ENCODE measurements around the gene KCTD4.
"Not testable (repeated sequence)": the region's sequence is repeated elsewhere in the genome, so short reads cannot be mapped to it uniquely, and the experiment has no call there.

Gene KCTD4

DNA sequence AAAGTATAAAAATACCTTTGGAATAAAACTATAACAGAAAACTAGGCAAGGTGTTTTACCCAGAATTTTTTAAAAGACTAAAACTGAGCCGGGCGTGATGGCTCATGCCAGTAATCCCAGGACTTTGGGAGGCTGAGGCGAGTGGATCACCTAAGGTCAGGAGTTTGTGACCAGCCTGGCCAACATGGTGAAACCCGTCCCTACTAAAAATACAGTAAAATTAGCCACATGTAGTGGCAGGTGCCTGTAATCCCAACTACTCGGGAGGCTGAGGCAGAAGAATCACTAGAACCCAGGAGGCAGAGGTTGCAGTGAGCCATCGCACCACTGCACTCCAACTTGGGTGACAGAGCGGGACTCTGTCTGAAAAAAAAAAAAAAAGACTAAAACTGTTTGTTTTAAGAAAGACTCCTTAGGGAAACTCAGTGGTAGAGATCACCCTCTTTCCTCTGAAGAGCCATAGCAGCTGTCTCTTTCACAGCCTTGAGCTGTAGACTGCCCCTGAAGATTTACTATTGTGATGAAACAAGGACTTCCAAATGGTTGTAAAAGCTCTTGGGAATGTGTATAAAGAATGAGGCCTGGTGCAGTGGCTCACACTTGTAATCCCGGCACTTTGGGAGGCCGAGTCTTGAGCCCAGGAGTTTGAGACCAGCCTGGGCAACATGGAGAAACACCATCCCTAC lies 14.7 kb upstream of the KCTD4 start:
- no peak for DNase-seq (ENCODE audit: low read depth in 3 of 3)

DNA sequence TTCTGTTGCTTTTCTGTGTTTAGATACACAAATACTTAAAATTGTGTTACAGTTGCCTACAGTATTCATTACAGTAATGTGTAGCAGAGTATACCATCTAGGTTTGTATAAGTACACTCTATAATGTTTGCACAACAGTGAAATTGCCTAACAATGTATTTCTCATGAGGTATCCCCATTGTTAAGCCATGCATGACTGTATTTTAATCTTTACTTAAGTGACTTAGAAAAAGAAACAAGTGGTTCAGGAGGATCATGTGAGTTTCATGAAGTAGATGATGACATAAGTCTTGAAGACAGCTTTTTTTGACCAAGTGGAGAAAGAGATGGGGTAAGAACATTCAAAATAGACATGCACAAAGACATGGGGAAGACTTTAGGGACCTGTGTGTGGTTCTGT lies 8.4 kb upstream of the KCTD4 start:
- no peak for DNase-seq (ENCODE audit: low read depth in 3 of 3)

DNA sequence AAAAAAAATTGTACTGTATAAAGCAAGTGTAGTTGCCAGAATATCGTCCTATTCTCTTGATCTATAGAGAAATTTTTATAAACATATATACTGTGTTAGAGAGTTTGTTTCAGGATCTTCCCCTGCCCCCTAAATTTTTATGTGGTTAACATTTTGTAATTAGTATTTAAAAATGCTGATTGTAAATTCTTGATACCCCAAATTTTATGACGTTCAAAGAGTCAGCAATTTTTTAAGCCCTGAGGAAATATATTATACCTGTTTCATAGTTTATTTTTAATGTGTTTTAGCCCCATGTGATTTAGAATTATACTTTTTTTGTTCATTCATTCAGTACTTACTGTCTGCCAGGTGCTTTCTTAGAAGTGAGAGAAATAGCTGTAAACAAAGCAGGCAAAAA lies 7.3 kb upstream of the KCTD4 start:
- no peak for DNase-seq (ENCODE audit: low read depth in 3 of 3)

DNA sequence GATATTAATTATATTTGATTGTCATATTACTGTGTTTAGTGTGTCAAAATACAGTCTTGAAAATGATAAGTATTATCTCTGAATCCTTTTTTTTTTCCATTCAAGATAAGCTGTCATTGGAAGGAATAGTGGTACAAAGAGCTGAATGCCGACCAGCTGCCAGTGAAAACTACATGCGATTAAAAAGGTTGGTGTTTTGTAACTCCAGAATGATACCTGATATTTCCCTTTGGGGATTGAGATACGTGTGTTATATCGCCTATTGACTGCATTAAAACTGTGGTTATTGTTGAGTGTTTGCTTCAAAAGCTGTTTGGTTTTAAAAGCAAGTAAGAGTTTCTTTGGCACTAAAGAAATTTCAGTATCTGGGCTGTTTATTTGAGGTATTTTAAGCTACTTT lies 6.5 kb upstream of the KCTD4 start:
- no peak for DNase-seq (ENCODE audit: low read depth in 3 of 3)

DNA sequence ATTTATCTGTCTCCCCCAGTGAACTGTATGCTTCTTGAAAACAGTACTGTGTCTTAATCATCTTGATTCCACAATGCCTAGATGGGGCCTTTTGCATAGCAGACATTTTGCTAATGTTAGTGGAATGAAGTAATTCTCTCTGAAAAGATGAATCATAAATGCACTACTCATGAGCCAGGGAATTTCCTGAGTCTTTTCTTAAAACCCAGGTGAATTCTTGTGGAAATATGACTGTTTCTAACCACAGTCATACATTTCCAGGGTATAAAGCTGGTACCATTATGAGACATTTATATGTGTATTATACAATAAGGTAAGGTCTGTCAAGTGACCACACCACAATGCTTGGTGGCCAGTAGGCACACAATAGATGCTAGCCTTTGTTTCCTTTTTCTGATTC lies 5.5 kb upstream of the KCTD4 start:
- no peak for DNase-seq (ENCODE audit: low read depth in 3 of 3)

DNA sequence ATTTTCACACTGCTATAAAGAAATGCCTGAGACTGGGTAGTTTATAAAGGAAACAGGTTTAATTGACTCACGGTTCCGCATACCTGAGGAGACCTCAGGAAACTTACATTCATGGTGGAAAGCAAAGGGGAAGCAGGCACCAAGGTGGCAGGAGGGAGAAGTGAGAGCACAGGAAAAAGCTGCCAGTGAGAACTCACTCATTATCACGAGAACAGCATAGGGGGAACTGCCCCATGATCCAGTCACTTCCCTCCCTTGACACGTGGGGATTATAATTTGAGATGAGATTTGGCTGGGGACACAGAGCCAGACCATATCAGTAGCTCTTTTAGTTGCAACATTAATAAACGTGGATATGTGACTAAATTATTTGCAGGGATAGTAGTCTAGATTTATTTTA lies 4.3 kb upstream of the KCTD4 start:
- no peak for DNase-seq (ENCODE audit: low read depth in 3 of 3)

DNA sequence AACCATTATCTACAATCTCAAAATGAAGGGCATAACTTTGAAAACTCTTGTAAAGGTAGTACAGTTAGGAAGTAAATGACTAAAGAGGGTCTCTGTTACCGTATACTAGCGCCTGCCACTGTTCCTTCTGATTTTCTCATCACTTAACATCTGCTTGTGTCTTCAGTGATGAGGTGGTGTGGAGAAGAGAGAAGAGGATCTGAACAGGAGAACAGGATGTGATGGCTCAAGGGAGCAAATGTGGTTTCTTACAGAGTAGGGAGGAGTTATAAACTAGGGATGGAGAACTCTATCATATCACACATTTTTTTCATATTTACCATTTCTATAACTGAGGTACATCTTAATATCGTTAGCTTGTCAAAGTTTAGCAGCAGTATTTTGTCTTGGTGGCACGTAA lies 1.1 kb downstream of the KCTD4 start:
- no peak for DNase-seq (ENCODE audit: low read depth in 3 of 3)

DNA sequence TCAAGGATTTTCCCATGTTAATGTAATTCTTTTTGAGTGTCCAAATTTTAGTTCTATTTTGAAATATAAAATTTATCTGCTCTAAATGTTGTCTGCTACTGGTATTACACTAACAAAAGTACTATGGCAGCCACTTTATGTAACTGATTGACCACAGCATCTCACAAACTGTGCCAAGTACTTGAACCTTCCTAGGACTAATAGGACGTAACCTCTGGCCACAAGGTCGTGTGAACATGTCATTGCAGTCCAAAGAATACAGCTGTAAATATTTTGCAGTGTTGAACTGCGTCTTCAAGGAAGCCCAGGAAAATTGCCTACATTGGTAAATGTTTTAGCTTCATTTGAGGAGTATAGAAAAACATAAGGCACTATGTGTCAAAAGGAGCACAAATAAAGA lies 1.9 kb downstream of the KCTD4 start:
- DNase-seq (ENCODE audit: low read depth in 3 of 3), result no peak

DNA sequence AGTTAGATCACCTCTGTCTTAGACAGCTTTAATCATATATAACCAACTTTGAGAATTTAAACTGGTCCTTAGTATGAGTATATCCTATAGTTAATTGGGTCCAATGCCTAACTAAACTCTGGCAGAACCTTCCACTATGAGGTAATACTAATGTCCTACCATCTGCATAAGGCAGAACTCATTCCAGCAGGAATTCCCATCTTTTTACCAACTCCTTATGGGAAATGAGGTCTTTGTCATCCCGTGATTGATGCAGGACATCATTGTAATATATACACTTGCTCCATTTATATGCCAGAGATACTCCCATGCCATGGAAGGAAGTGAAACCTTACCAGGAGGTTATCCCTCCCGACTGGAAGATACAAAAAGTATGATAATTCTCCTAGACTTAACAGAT lies 2.8 kb downstream of the KCTD4 start:
- no peak for DNase-seq (ENCODE audit: low read depth in 3 of 3)

DNA sequence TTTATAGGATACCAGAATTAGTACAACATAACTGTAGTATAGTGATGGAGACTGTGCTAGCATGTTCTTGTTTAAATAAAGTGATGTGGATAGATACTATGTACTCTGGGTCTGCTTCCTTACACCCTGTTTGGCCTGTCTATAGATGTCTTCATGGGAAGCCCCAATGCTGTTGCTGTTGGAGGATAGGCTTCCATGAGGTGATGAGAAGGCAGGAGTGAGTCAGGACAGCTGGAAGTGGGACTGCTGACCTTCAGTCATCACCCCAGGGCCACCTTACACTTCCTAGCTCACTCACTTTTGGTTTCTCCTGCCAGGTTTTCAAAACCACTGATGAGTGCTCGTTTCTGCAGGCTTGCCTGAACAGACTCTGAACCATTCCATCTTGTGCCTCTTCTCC lies 4.2 kb downstream of the KCTD4 start:
- DNase-seq (ENCODE audit: low read depth in 3 of 3), result no peak

DNA sequence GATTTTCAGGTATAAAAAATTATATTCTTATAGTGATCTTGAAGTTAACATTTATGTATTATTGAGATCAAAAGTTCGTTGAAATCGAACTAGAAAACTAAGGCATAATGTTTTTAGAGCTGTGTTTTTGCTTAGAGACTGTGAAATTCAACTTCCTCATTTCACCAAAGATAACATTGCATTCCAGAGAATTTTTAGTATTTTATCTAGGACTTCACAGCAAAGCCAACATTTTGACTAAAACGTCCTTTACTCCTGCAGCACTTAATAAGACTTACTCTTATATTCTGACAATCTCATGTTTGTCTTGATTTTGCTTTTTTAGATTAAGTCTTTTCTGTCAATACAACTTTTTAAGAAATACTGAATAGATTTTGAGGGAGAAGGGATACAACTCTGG lies 4.7 kb downstream of the KCTD4 start:
- no peak for DNase-seq (ENCODE audit: low read depth in 3 of 3)

DNA sequence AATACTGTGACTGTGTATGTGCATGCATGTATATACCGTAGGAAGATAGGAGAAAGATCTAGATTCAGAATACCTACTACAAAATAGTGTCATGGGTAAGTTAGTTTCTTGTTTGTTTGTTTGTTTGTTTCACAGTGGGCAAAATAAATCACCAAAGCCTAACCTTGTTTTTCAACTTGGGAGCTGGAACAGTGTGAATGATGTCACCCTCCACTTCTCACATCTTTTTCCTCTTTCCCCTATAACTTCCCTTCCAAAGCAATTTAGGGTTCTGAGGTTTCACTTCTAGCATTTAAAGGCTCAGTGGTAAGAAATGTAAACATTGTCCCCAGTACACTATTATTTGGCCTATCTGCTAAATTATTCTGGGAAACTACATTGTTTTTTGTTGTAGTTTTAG lies 5.4 kb downstream of the KCTD4 start:
- DNase-seq (ENCODE audit: low read depth in 3 of 3), result no peak

DNA sequence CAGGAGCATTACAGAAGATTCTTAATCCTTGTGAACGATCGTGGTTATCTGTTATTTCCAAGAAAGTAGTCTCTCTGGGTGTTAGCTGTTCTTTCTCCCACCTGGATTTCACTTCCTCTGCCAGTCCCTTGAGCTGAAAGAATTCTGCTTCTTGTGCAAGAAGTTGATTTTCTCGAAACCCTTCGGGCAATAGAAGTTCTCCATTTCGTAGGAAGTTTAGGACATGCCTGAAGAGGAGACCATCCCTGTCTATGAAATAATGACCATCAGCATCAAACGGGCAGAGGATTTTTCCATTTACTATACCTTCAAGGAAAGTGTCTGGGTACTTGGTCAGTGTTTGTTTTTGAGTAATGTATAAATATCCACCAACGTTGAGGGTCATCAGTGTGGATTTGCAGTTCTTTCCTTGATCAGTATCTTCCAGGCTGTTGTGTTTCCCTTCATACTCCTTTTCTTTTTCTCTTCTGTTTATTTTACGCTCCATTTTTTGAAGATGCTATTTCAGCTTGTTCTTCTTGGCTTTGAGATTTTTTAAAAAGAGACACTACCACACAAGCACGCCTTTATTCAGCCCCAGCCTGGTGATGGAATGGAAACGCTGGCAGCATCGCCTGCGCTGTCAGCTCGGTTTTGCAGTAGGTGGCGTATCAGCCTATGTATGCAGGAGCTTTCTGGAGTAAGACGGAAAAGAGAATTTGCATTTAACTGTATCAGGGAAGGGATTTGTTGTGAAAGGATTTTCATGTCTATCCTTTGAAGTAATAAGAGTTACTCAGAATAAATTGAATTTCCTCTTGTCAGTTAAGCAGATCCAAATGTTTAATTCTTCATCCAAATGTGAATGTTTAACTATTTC lies 6.5 kb downstream of the KCTD4 start:
- DNase-seq (ENCODE audit: low read depth in 3 of 3), result no peak

DNA sequence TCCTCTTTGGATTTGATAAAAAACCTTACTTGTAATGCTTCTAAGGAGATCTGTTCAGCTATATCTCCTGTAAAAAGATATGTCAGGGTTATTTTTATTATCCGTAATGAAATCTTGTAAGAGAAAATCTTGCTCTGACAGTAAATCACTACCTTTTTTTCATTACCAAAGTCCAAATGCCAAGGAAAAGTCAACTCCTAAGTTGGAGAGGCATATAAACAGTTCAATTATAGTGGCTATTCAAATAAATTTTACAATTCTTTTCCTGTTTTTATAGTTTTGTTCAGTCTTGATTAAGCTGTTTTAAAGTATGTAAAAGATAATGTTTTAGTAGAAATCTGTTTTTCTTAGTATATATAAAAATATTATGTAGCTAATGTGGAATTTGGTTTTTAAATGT lies 9.0 kb downstream of the KCTD4 start:
- DNase-seq (ENCODE audit: low read depth in 3 of 3), result no peak

DNA sequence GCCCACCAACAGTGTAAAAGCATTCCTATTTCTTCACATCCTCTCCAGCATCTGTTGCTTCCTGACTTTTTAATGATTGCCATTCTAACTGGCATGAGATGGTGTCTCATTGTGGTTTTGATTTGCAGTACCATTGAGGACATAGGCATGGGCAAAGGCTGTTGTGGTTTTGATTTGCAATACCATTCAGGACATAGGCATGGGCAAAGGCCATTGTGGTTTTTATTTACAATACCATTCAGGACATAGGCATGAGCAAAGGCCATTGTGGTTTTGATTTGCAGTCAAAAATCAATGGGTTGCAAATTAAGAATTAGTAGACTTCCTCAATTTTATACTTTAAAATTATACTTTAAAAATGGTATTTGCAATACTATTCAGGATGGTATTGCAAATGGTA lies 11.3 kb downstream of the KCTD4 start:
- DNase-seq (ENCODE audit: low read depth in 3 of 3), result not testable (repeated sequence)

DNA sequence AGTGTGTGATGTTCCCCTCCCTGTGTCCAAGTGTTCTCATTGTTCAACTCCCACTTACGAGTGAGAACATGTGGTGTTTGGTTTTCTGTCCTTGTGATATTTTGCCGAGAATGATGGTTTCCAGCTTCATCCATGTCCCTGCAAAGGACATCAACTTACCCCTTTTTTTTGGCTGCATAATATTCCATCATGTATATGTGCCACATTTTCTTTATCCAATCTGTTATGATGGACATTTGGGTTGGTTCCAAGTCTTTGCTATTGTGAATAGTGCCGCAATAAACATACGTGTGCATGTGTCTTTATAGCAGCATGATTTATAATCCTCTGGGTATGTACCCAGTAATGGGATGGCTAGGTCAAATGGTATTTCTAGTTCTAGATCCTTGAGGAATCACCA lies 11.8 kb downstream of the KCTD4 start:
- DNase-seq (ENCODE audit: low read depth in 3 of 3), result not testable (repeated sequence)

DNA sequence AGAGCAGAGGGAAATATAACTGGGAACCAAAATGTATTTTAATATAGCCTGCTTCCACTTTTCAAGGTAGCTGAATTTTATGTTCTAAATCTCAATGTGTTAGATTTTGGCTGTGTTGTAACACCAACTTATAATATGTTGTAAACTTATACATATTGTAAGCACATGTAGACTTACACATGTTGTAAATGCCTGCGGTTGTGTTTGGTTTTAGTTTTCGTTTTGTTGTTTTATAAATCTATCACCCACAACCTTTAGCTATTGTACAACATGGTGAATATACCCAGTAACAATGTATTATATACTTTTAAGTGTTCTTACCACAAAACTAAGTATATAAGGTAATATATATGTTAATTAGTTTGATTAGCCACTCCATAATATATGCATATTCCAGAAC lies 15.6 kb downstream of the KCTD4 start:
- no peak for DNase-seq (ENCODE audit: low read depth in 3 of 3)

DNA sequence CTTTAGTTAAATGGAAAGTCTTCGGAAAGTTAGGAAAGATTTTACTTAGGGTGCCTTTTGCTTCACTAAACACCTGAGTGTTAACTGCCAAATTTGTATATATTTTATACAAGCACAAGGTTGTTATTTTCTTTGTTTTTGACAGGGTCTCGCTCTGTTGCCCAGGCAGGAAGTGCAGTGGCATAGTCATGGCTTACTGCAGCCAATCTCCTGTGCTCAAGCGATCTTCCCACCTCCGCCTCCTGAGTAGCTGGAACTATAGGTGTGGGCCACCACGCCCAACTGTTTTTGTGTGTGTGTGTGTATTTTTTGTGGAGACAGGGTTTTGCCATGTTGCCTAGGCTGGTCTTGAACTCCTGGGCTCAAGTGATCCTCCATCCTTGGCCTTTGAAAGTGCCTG lies 16.2 kb downstream of the KCTD4 start:
- no peak for DNase-seq (ENCODE audit: low read depth in 3 of 3)

DNA sequence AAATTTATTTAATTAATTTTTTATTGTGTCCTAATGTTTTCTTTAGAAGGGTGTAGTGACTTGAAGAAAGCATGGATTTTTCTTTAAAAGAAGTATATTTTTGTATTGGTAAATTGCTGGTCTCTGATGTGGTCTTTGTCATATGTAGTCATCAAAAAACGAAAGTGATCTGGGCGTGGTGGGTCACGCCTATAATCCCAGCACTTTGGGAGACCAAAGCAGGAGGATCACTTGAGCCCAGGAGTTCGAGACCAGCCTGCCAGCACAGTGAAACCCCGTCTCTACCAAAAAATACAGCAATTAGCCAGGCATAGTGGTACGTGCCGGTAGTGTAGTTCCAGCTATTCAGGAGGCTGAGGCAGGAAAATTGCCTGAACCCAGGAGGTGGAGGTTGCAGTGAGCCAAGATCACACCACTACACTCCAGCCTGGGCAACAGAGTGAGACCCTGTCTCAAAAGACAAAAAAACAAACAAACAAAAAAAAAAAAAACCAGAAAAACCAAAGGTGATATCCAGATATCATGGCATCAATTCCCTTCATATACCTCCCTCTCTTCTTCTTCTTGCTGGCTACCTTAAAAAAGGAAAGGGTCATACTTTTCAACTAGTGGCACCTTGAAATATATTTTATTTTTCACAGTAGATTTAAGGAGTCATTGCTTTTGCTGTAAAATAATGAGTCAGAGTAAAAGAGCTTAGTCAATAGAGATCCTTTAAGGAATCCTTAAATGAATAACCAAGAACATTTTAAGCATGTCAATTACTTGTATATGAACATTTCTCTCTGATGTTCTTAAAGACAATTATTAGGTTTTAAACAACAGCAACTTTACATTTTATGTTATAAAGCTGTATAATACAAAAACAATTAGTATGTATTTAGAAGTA lies 19.9 kb downstream of the KCTD4 start:
- DNase-seq (ENCODE audit: low read depth in 3 of 3), result no peak

DNA sequence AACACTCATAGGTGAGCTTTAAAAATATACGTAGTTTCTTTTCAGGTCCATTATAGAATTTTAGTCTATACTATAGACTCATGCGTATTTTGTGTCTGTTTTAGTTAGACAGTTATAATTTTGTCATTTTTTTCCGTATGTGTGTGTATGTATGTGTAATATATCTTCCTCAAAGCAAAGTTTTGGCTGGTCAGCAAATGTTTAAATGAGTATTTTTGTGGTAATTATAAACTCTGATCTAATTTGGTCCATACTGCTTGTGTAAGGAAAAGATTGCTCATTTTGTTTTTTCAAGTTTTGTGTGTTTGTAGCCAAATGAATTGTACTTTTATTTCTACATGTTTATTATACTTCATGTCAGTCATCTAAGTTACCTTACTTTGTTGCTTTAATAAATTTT lies 20.5 kb downstream of the KCTD4 start:
- no peak for DNase-seq (ENCODE audit: low read depth in 3 of 3)

DNA sequence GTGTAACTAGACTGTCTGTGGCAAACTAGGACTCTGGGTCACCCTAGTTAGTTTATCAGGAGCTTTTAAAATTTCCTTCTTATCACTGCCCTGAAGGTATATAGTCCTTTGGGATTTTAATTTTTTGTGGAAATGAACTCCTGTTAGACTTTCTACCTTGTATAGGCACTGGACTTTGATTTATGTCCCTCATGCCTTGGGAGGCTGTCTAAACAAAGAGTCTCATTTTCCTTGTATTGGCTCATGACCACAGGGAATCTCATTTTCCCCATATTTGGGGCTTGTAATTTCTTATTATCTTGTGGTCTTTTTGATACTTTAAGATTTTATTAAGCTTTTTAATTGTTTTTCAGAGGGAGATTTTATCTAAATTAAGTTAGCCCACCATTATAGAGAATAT lies 21.4 kb downstream of the KCTD4 start:
- no peak for DNase-seq (ENCODE audit: low read depth in 3 of 3)

DNA sequence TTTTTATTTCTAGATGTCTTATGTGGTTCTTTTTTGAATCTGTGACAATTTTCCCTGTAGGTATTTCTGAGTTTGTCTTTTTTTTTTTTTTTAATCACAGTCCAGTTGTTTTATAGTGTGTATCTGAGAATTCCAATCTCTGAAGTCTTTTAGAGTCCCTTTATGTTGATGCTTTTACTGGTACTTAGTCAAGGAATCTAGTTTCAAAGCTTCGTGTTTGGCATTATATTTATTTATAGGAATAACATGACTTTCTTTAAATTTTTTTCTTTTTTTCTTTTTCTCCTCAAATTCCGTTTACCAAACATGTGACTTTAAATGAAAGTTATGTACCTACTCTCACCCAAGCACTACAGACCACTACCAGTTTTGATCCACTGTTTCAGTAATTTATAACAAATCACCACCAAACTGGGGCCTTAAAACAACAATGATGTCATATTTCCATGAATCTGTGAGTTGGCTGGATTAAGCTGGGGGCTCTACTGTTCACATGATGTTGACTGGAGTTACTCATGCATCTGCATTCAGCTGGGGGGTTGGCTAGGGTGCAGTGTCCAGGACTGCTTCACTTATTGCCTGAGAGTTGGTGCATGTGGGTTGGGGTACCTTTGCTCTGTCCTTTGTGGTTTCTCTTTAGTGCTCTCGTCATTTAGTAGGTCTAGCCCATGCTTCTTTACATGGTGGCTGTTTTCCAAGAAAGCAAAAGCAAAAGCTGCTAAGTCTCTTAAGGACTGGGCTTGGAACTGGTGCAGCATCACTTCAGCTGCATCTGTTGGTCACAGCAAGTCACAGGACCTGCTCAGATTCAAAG lies 22.3 kb downstream of the KCTD4 start:
- no peak for DNase-seq (ENCODE audit: low read depth in 3 of 3)

Data from stimulated activated CD4-positive, alpha-beta T cell treated with anti-CD3 and anti-CD28 coated beads, TNF-alpha, amount 100 ng/mL, for 48 hours (primary cell).